Vagina (tissue), 2 donors: ENCODE results near the gene EMC8. TPM values are rescaled to one million over a fixed set of nuclear protein-coding genes. Genes with fewer than 3 reads are reported as not detected.

ENCODE experiments used
- DNase-seq, 2 donors: peaks; one replicate each; pipeline ENCODE4 v3.0.0-alpha.2; 2017; ENCODE audit errors: extremely low spot score in 2 of 2
- H3K27ac ChIP-seq: fragments of 200-600 bp; sonication (generic); one replicate; pipeline ENCODE4 v1.5.1; 2019
- H3K27me3 ChIP-seq: fragments of 200-600 bp; sonication (generic); one replicate; pipeline ENCODE4 v1.5.1; 2019
- H3K36me3 ChIP-seq, 2 donors: fragments of 200-600 bp; sonication (generic); one replicate each; pipeline ENCODE4 v1.5.1; 2017 to 2019
- H3K4me1 ChIP-seq: fragments of 200-600 bp; sonication (generic); one replicate; pipeline ENCODE4 v1.5.1; 2019
- H3K4me3 ChIP-seq, 2 donors: fragments of 200-600 bp; sonication (generic); 1 replicate in 1 of 2; 2 replicates in 1 of 2; pipeline ENCODE4 v1.5.1; 2016 to 2019
- H3K9me3 ChIP-seq: fragments of 200-600 bp; sonication (generic); one replicate; pipeline ENCODE4 v1.5.1; 2019
- CTCF ChIP-seq, 3 experiments: fragments of 450-650 bp in 2 of 3; fragments of 200-600 bp in 1 of 3; sonication (generic) in 1 of 3; IDR thresholded peaks; one replicate each; pipeline ENCODE4 v1.5.1; 2017 to 2019; ENCODE audit warnings: antibody characterized with exemption in 3 of 3, mild to moderate bottlenecking in 2 of 3, moderate library complexity in 2 of 3
- POLR2A ChIP-seq, 2 donors: fragments of 450-650 bp; IDR thresholded peaks; one replicate each; pipeline ENCODE4 v1.6.1; 2017; ENCODE audit warnings: antibody characterized with exemption in 2 of 2, mild to moderate bottlenecking in 2 of 2, moderate library complexity in 2 of 2
- POLR2AphosphoS5 ChIP-seq, 2 donors: sonication (generic); formaldehyde crosslinking; IDR thresholded peaks; one replicate each; pipeline ENCODE4 v1.9.0; 2017; ENCODE audit warnings: antibody characterized with exemption in 2 of 2, mild to moderate bottlenecking in 2 of 2, low read depth in 1 of 2; ENCODE audit not compliant: insufficient read depth in 1 of 2
- intact Hi-C: fragments of 100-400 bp; cut with DNase I; formaldehyde crosslinking; loops from one replicate; pipeline ENCODE4 v1.15.1; 2023
- total RNA-seq: library from RNA; depleted of rRNA; stranded (reverse); fragments of >200 nt; gene quantifications from one replicate; pipeline ENCODE4 v1.2.3, GENCODE V29; 2016

EMC8 gene
- total RNA-seq, 1 donor from 2014 or later: 42.0 TPM

DNA sequence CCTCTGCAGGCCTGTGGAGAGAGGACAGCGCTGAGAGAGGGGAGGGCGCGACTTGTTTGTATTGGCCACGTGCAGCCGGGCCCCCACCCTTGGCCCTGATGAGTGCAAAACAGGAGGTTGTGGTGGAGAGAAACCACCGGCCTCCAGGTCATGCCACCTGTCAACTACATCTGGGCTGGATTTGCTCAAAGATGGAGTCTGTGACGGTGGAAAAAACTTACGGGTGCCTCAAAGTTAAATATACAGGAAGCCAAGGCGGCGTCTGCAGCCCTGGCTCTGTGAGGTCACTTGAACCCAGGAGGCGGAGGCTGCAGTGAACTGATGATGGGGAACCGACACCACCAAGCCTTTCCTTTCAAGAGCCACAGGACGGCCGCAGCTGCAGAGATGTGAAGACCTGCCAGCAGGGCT, 64.1 kb downstream of the EMC8 start:
- no peak for DNase-seq
- intact Hi-C loops: no loop called here
- no peaks in the 10 kb centered on the region for H3K4me1 ChIP-seq
- no peaks in the 10 kb centered on the region for H3K9me3 ChIP-seq
- no peak overlapping the region for H3K4me3 ChIP-seq
- TF ChIP-seq POLR2A (IDR thresholded peaks at IDR 0.05): no peak
- TF ChIP-seq POLR2AphosphoS5 (IDR thresholded peaks at IDR 0.05; ENCODE audit: insufficient read depth in 1 of 2, low read depth in 1 of 2): no peak
- no peak overlapping the region for H3K27ac ChIP-seq
- H3K27me3 ChIP-seq: no peaks in the 10 kb centered on the region
- H3K36me3 ChIP-seq: no peaks in the 10 kb centered on the region

GRCh38 chr16:85734311-85735017, 64.9 kb downstream of the EMC8 start:
- no peaks in the 10 kb centered on the region for H3K27me3 ChIP-seq
- TF ChIP-seq POLR2A (IDR thresholded peaks at IDR 0.05) (no peak), POLR2AphosphoS5 (IDR thresholded peaks at IDR 0.05; ENCODE audit: insufficient read depth in 1 of 2, low read depth in 1 of 2) (no peak), CTCF (IDR thresholded peaks at IDR 0.05) (no peak)
- no peaks in the 10 kb centered on the region for H3K4me1 ChIP-seq
- H3K36me3 ChIP-seq: no peaks in the 10 kb centered on the region
- H3K9me3 ChIP-seq: no peaks in the 10 kb centered on the region
- intact Hi-C loops: no loop called here
- H3K4me3 ChIP-seq: no peak overlapping the region
- no peak overlapping the region for H3K27ac ChIP-seq
- DNase-seq: no peak

DNA sequence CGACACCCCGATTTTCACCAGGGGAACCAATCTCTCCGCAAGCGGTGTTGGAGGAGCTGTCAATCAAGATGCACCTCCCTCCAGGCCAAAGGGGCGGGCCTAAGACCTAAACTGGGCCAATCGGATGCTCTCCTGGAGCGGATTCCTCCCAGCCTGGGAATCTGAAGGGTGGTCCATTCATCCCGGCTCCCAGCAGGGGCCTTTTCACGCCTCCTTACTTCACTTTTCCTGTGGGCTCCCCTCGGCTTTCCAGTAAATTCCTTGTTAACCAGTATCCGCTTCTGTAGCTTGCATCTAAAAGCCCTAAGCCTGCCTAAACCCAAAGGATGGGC, 65.5 kb downstream of the EMC8 start:
- H3K36me3 ChIP-seq: no peaks in the 10 kb centered on the region
- intact Hi-C loops: no loop called here
- H3K27ac ChIP-seq: no peak overlapping the region
- H3K4me3 ChIP-seq: no peak overlapping the region
- no peaks in the 10 kb centered on the region for H3K4me1 ChIP-seq
- TF ChIP-seq CTCF (IDR thresholded peaks at IDR 0.05): no peak
- no peak for TF ChIP-seq POLR2A (IDR thresholded peaks at IDR 0.05)
- no peaks in the 10 kb centered on the region for H3K27me3 ChIP-seq
- H3K9me3 ChIP-seq: no peaks in the 10 kb centered on the region
- no peak for DNase-seq

- H3K27me3 ChIP-seq: no peaks in the 10 kb centered on the region
- no peak overlapping the region for H3K27ac ChIP-seq
- TF ChIP-seq POLR2AphosphoS5 (IDR thresholded peaks at IDR 0.05; ENCODE audit: insufficient read depth in 1 of 2, low read depth in 1 of 2) (no peak), CTCF (IDR thresholded peaks at IDR 0.05) (no peak), POLR2A (IDR thresholded peaks at IDR 0.05) (no peak)
- no peaks in the 10 kb centered on the region for H3K4me1 ChIP-seq
- no peak overlapping the region for H3K4me3 ChIP-seq
- intact Hi-C loops: no loop called here
- no peak for DNase-seq
- no peaks in the 10 kb centered on the region for H3K9me3 ChIP-seq
- no peaks in the 10 kb centered on the region for H3K36me3 ChIP-seq
Observed at GRCh38 chr16:85733155-85733838, 66.0 kb downstream of the EMC8 start.

DNA sequence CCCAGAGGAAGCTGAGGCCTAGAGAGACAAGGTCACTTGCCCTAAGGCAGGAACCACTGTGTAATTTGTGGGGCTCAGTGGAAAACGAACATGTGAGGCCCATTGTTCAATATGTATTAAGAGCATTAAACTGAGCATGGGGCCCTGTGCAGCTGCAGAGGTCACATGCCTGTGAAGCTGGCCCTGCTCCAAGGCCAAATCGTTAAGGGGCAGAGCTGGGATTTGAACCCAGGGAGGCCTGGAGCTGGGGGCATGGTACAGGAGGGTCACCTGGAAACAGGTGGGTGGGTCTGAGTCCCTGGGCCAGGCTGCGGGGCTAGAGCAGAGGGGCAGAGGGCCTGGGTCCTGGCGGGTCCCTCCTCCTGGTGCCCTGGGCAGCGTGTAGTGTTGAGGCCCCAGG, 68.2 kb downstream of the EMC8 start:
- no peak for DNase-seq
- no peaks in the 10 kb centered on the region for H3K4me1 ChIP-seq
- no peak overlapping the region for H3K4me3 ChIP-seq
- H3K27ac ChIP-seq: no peak overlapping the region
- no peaks in the 10 kb centered on the region for H3K9me3 ChIP-seq
- TF ChIP-seq POLR2A (IDR thresholded peaks at IDR 0.05) (no peak), CTCF (IDR thresholded peaks at IDR 0.05) (no peak), POLR2AphosphoS5 (IDR thresholded peaks at IDR 0.05; ENCODE audit: insufficient read depth in 1 of 2, low read depth in 1 of 2) (no peak)
- intact Hi-C loops: no loop called here
- H3K36me3 ChIP-seq: no peaks in the 10 kb centered on the region
- H3K27me3 ChIP-seq: no peaks in the 10 kb centered on the region
